ENCODE results near the gene INTS4. TPM values are rescaled to one million over a fixed set of nuclear protein-coding genes. Genes with fewer than 3 reads are reported as not detected.
"Not testable (repeated sequence)": the region's sequence is repeated elsewhere in the genome, so short reads cannot be mapped to it uniquely, and the experiment has no call there.

INTS4 gene
- polyA plus RNA-seq, 3 donors, result 23.5 to 41.7 (median 29.0) TPM

DNA sequence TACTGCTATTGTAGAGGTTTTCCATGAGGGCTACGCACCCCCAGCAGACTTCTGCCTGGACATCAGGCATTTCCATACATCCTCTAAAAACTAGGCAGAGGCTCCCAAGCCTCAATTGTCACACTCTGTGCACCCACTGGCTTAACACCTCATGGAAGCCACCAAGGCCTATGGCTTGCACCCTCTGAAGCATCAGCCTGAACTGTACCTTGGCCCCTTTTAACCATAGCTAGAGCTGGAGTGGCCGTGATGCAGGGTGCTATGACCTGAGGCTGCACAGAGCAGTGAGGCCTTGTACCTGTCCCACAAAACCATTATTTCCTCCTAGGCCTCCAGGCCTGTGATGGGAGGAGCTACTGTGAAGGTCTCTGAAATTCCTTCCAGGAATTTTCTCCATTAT is 139.6 kb downstream of the INTS4 start:
- TF ChIP-seq, protein P1, sequence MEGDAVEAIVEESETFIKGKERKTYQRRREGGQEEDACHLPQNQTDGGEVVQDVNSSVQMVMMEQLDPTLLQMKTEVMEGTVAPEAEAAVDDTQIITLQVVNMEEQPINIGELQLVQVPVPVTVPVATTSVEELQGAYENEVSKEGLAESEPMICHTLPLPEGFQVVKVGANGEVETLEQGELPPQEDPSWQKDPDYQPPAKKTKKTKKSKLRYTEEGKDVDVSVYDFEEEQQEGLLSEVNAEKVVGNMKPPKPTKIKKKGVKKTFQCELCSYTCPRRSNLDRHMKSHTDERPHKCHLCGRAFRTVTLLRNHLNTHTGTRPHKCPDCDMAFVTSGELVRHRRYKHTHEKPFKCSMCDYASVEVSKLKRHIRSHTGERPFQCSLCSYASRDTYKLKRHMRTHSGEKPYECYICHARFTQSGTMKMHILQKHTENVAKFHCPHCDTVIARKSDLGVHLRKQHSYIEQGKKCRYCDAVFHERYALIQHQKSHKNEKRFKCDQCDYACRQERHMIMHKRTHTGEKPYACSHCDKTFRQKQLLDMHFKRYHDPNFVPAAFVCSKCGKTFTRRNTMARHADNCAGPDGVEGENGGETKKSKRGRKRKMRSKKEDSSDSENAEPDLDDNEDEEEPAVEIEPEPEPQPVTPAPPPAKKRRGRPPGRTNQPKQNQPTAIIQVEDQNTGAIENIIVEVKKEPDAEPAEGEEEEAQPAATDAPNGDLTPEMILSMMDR (IDR thresholded peaks at IDR 0.05), result no peak
- H2AFZ ChIP-seq (ENCODE audit: insufficient read depth, low read depth, low read length, poor library complexity, severe bottlenecking), result no peak overlapping the region
- peaks cover 0 to 1% (median 0%) of the 10 kb centered on the region in 3 donors for H3K27me3 Mint-ChIP-seq (ENCODE audit: low read depth in 3 of 3)
- H3K79me2 ChIP-seq (ENCODE audit: insufficient read depth, low read length), result no peaks in the 10 kb centered on the region
- DNase-seq, result no peak
- peaks cover 23 to 39% (median 33%) of the 10 kb centered on the region in 7 donors for H3K9me3 Mint-ChIP-seq
- H3K4me3 ChIP-seq (replicated peaks in 1 of 3; ENCODE audit: low read depth in 2 of 3, low read length in 3 of 3), result peak overlapping the region in 1 of 3 experiments; percentile 14
- no peak overlapping the region for H3K4me2 ChIP-seq (replicated peaks; ENCODE audit: extremely low read depth, low read length, poor library complexity, severe bottlenecking)
- no CpG with 5 or more reads among the region's 2 CpGs for WGBS (ENCODE audit: insufficient coverage)
- H3K4me3 Mint-ChIP-seq, result no peak overlapping the region
- no peaks in the 10 kb centered on the region for H4K20me1 ChIP-seq (ENCODE audit: insufficient read depth, low read length)
- H3K27me3 ChIP-seq (ENCODE audit: control insufficient read depth in 2 of 2, insufficient read depth in 2 of 2, low read length in 2 of 2), result no peaks in the 10 kb centered on the region
- peaks cover 7 to 26% of the 10 kb centered on the region in 2 donors for H3K36me3 ChIP-seq (replicated peaks in 1 of 2; ENCODE audit: control insufficient read depth in 1 of 2, insufficient read depth in 2 of 2, low read length in 2 of 2)
- H3K4me1 ChIP-seq (ENCODE audit: control insufficient read depth in 1 of 2, insufficient read depth in 2 of 2, low read length in 2 of 2), result no peaks in the 10 kb centered on the region
- H3K9ac ChIP-seq (ENCODE audit: insufficient read depth, low read length, poor library complexity, severe bottlenecking), result no peak overlapping the region
- no peak overlapping the region for H3K27ac Mint-ChIP-seq
- H3K9me3 ChIP-seq (replicated peaks in 1 of 2; ENCODE audit: control insufficient read depth in 1 of 2, insufficient read depth in 1 of 2, low read length in 2 of 2), result peaks cover 30% of the 10 kb centered on the region in 2 donors
- peaks cover 26 to 51% of the 10 kb centered on the region in 2 donors for H3K36me3 Mint-ChIP-seq
- intact Hi-C loops (cut with micrococcal nuclease), result no loop called here
- no peaks in the 10 kb centered on the region for H3K4me1 Mint-ChIP-seq
- H3K27ac ChIP-seq (ENCODE audit: low read depth in 1 of 2, low read length in 2 of 2), result no peak overlapping the region

DNA sequence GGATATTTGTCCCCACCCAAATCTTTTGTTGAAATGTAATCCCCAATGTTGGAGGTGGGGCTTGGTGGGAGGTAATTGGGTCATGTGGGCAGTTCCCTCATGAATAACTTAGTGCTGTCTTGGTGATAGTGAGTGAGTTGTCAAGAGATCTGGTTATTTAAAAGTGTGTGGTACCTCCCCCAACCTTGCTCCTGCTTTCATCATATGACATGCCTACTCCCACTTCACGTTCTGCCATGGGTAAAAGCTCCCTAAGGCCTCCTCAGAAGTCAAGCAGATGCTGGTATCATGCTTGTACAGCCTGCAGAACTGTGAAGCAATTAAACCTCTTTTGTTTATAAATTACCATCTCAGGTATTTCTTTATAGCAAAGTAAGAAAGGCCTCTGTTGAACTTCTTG is 143.0 kb downstream of the INTS4 start:
- Histone ChIP-seq H3K36me3 (replicated peaks in 1 of 2; ENCODE audit: control insufficient read depth in 1 of 2, insufficient read depth in 2 of 2, low read length in 2 of 2) (peaks cover 10 to 26% of the 10 kb centered on the region in 2 donors), H3K27me3 (ENCODE audit: control insufficient read depth in 2 of 2, insufficient read depth in 2 of 2, low read length in 2 of 2) (no peaks in the 10 kb centered on the region), H3K9me3 (replicated peaks in 1 of 2; ENCODE audit: control insufficient read depth in 1 of 2, insufficient read depth in 1 of 2, low read length in 2 of 2) (peaks cover 30% of the 10 kb centered on the region in 2 donors), H3K27ac (ENCODE audit: low read depth in 1 of 2, low read length in 2 of 2) (no peak overlapping the region), H3K9ac (ENCODE audit: insufficient read depth, low read length, poor library complexity, severe bottlenecking) (no peak overlapping the region), H4K20me1 (ENCODE audit: insufficient read depth, low read length) (no peaks in the 10 kb centered on the region), H3K4me2 (replicated peaks; ENCODE audit: extremely low read depth, low read length, poor library complexity, severe bottlenecking) (no peak overlapping the region), H3K79me2 (ENCODE audit: insufficient read depth, low read length) (no peaks in the 10 kb centered on the region), H2AFZ (ENCODE audit: insufficient read depth, low read depth, low read length, poor library complexity, severe bottlenecking) (no peak overlapping the region), H3K4me1 (ENCODE audit: control insufficient read depth in 1 of 2, insufficient read depth in 2 of 2, low read length in 2 of 2) (no peaks in the 10 kb centered on the region), H3K4me3 (replicated peaks in 1 of 3; ENCODE audit: low read depth in 2 of 3, low read length in 3 of 3) (no peak overlapping the region)
- Mint-ChIP-seq H3K36me3 (peaks cover 35 to 61% of the 10 kb centered on the region in 2 donors), H3K27me3 (ENCODE audit: low read depth in 3 of 3) (peaks cover 0 to 2% (median 1%) of the 10 kb centered on the region in 3 donors), H3K4me3 (no peak overlapping the region), H3K27ac (no peak overlapping the region), H3K9me3 (peaks cover 21 to 40% (median 33%) of the 10 kb centered on the region in 7 donors), H3K4me1 (no peaks in the 10 kb centered on the region)
- WGBS (ENCODE audit: insufficient coverage), result 100% methylated on average over 1 of the region's 1 CpG
- intact Hi-C loops (cut with micrococcal nuclease), result no loop called here
- DNase-seq, result no peak
- TF ChIP-seq, protein P1 (IDR thresholded peaks at IDR 0.05), result no peak

DNA sequence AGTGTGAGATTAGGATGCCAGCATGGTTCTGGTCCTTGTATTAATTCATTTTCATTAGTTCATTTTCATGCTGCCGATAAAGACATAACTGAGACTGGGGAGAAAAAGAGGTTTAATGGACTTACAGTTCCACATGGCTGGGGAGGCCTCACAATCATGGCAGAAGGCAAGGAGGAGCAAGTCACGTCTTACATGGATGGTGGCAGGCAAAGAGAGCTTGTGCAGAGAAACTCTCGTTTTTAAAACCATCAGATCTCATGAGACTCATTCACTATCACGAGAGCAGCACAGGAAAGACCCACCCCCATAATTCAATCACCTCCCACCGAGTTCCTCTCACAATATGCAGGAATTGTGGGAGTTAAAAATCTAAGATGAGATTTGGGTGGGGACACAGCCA is 150.8 kb downstream of the INTS4 start:
- H3K4me3 ChIP-seq (replicated peaks in 1 of 3; ENCODE audit: low read depth in 2 of 3, low read length in 3 of 3); H3K4me3 Mint-ChIP-seq; H3K4me2 ChIP-seq (replicated peaks; ENCODE audit: extremely low read depth, low read length, poor library complexity, severe bottlenecking); H3K79me2 ChIP-seq (ENCODE audit: insufficient read depth, low read length); H3K27ac Mint-ChIP-seq; H3K27ac ChIP-seq (ENCODE audit: low read depth in 1 of 2, low read length in 2 of 2); H3K9ac ChIP-seq (ENCODE audit: insufficient read depth, low read length, poor library complexity, severe bottlenecking); H3K27me3 ChIP-seq (ENCODE audit: control insufficient read depth in 2 of 2, insufficient read depth in 2 of 2, low read length in 2 of 2); H4K20me1 ChIP-seq (ENCODE audit: insufficient read depth, low read length); H2AFZ ChIP-seq (ENCODE audit: insufficient read depth, low read depth, low read length, poor library complexity, severe bottlenecking); intact Hi-C loops (cut with micrococcal nuclease); H3K27me3 Mint-ChIP-seq (ENCODE audit: low read depth in 3 of 3); DNase-seq: not testable (repeated sequence)
- Mint-ChIP-seq H3K36me3 (peaks cover 25 to 50% of the 10 kb centered on the region in 2 donors), H3K9me3 (peaks cover 4 to 39% (median 19%) of the 10 kb centered on the region in 7 donors), H3K4me1 (peaks cover 16% of the 10 kb centered on the region)
- H3K36me3 ChIP-seq (replicated peaks in 1 of 2; ENCODE audit: control insufficient read depth in 1 of 2, insufficient read depth in 2 of 2, low read length in 2 of 2), result peaks cover 6 to 14% of the 10 kb centered on the region in 2 donors
- peaks cover 12 to 13% of the 10 kb centered on the region in 2 donors for H3K4me1 ChIP-seq (ENCODE audit: control insufficient read depth in 1 of 2, insufficient read depth in 2 of 2, low read length in 2 of 2)
- no CpG with 5 or more reads among the region's 5 CpGs for WGBS (ENCODE audit: insufficient coverage)
- peaks cover 9 to 19% of the 10 kb centered on the region in 2 donors for H3K9me3 ChIP-seq (replicated peaks in 1 of 2; ENCODE audit: control insufficient read depth in 1 of 2, insufficient read depth in 1 of 2, low read length in 2 of 2)

All from CD14-positive monocyte (primary cell).